GM19438 (cell line): ENCODE results near the gene PNCK.
"Not testable (repeated sequence)": the region's sequence is repeated elsewhere in the genome, so short reads cannot be mapped to it uniquely, and the experiment has no call there.

Source experiments
- ATAC-seq: cut with Tn5 transposase; IDR thresholded peaks from one replicate; pipeline ENCODE4 v1.9.1; 2021; ENCODE audit warnings: low read depth; ENCODE audit not compliant: unreplicated experiment

PNCK gene

DNA sequence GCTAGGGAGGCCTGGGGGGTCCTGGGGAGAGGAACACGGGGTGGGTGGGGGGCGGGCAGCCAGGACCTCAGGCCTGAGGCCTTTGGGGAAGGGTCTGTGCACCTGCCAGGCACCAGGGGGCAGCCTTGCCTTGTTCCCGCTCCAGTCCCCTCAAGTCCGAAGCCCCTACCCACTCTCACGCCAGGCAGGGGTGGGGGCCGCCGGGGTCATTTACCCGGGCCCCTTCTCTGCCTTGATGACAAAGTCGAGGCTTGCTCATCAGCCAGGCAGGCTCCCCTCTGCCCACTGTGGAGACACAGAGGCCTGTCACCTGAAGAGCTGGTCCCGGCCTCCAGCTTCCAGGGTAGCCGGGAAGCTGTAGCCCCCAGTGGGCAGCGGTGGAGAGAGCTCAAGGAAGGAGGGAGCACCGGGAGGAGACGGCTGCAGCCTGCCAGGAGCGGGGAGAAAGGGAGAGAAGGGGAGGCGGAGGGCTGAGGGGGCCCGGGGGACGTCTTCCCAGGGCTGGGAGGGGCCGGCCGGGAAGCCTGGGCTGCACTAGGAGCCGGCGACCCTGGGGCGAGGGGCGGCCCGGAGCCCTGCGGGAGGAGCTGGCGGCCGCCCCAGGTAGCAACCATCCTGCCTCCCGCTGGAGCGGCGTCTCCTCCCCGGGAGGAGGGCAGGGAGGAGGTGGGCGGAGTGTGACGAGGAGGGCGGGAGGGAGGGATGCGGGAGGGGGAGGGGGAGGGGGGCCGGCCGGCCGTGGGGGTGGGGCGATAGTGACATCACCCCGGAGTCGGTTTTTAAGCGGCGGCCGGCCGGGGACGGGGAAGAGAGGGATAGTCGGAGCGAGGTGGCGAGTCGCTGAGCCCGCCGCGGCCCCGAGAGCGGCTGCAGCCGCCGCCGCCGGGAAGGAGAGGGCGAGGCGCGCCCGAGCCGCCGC, 13.8 kb upstream of the PNCK start, which contains the start of gene SLC6A8:
TSS of gene SLC6A8 (plus strand) at position 806 of the 919 bp plus-strand sequence. CDS start 649 bp downstream, outside the sequence.
- ATAC-seq: no peak

DNA sequence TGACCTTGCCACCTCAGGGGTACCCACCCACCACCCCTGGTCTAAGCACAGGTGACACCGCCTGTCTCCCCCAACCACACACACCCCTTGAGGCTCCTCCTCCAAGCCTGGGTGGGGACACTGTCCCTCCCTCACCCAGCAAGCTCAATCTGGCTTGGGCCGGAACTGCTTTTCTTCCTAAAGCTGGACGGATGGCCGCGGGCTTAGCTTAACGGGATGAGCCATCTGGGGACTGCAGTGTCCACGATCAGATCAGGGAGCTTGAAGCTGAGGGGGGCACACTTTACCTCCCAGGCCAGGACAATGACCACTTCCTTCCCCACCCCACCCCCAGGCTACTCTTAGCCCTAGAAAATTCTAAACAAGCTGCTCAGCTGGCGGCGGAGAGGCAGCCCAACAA, 13.1 kb upstream of the PNCK start:
- ATAC-seq: no peak

DNA sequence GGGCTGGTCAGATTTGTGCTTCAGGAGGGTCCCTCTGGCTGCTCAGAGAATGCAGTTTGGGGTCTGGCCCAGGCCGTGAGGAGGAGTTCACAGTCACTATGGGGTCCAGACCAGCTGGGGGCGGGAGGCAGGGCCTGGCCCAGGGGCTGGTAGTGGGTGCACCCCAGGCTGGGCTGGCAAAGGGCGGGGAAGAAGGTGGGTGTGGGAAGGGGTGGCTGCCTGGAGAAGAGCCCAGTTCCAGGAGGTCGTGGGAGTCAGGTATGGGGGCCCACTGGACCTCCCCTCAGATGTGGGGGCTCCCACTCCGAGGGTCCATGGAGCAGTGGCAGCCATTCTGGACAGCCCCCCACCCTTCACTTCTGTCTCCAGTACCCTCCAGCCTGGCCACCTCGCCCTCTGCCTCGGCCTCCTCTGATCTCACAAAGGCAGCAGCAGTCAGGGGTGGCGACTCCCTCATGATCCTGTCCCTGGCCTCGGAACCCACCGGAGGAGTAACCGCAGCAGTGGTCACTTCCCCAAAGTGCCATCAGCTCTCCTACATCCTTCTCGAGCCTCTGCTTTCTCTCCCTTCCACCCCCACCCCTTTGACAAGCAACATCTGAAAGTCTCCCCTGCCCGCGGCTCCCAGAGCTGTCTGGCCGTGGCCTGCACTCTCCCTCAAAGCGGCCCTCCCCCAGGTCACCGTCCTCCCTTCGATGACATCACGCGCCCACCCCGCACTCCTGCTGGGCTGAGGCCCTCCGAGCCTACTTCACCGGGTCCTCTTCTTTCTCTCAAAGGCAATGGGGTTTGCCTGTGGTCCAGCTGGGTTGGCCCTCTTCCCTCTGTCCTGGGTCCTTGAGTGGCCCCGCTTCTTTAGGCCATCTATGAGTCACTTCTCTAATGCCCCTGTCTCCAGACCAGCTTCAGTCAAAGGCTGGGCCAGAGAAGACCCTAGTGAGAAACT, 12.4 kb upstream of the PNCK start:
- ATAC-seq: no peak

DNA sequence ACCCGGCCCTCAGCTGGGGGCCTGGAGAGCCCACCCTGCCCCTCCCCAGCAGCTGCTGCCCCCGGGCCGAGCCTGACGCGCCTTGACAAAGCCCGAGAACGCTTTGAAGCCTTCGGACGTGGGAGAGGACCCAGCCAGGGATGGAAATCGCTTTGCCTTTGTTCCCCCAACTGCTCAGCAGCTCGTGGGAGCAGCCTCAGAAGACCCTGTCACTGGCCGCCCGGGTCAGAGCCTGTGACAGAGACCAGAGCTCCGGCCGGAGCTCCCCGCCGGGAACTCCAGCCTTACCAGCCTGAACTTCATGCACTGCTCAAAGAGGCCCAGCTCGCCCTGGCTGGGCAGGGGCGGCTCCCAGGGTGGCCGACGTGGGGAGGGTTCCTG, 11.5 kb upstream of the PNCK start:
- no peak for ATAC-seq

DNA sequence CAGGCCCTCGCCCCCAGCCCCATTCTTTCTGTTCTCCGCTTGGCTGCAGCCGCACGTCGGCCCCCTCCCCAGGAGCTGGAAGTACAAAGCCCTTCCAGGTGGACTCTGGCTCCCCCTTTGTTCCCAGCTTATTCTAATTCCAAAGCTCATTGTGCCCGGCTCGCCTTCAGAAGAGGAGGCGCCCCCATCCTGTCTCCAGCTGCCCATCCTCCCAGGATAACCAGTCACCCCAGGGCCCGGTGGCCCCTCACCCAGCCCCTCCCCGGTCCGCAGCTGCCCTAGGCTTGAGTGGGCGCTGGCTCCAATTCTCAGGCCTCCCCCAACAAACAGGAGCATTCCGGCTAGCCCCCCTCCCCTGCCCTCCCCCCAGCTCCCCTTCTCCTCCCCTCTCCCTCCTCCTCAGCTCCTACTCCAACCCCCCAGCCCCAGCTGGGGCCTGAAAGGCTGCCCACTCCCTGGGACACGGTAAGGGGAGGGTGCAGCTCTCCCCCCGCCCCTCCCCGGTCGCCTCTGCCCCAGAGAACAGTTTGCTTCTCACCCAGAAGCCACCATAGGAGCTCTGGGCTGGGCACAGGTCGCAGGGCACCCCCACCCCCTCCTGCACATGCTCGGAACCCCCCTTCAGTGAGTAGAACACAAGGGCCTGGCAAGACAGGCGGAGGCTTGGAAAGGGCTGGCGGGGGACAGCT, 11.0 kb upstream of the PNCK start:
- ATAC-seq: no peak

DNA sequence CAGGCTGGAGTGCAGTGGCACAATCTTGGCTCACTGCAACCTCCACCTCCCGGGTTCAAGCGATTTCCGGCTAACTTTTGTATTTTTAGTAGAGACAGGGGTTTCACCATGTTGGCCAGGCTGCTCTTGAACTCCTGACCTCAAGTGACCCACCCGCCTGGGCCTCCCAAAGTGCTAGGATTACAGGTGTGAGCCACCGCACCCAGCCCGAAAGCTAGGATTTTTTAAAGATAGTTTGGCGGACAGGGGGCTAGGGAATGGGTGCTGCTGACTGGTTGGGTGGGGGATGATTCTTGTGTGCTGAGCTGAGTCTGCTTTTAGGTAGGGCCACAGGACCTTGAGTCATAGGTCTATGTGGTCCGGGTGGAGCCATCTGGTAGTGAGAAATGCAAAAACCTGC, 9.9 kb upstream of the PNCK start:
- ATAC-seq: not testable (repeated sequence)

DNA sequence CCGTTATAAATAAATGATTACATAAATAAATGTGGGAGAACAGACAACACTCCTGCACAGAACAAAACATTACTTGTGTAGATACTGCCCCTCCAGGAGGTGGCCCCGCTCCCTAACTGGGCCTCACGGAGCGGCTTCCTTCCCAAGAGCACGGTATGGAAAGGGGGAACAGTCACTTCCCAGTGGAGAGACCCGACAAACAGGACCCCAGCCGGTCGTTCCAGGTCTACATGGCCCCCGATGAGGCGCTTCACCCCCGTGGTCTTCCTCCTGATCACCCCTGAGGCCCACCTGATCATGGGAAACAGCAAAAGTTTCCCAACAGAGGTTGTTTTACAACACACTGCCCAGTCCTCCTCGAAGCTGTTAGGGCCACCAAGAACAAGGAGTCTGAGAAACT, 7.6 kb upstream of the PNCK start:
- ATAC-seq: no peak

DNA sequence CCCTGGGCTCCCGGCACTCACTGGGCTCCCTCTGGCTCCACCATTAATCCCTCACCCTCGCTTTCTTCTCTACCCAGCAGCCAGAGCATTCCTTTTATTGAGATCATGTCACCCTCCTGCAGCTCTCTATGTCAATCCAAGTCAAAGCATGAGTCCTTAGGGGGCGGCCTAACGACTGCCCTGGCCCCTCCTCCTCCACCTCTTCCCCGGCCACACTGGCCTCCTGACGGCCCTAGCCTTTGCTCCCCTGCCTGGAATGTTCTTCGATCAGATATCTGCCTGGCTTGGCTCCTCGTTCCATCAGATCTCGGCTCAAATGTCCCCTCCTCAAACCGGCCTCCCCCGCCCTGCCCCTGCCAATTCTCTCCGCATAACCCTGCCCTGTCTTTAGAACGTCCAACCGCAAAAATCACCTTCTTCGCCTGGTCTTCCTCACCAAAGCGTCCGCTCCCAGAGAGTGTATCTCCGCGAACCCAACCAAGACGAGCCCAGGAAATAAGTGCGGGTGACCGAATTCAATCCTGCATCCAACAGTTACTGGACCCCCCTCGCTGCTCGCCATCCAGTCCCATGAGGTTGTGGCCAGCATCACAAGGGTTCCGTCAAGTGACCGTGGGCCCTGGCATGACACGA, 722 bp upstream of the PNCK start:
- no peak for ATAC-seq

DNA sequence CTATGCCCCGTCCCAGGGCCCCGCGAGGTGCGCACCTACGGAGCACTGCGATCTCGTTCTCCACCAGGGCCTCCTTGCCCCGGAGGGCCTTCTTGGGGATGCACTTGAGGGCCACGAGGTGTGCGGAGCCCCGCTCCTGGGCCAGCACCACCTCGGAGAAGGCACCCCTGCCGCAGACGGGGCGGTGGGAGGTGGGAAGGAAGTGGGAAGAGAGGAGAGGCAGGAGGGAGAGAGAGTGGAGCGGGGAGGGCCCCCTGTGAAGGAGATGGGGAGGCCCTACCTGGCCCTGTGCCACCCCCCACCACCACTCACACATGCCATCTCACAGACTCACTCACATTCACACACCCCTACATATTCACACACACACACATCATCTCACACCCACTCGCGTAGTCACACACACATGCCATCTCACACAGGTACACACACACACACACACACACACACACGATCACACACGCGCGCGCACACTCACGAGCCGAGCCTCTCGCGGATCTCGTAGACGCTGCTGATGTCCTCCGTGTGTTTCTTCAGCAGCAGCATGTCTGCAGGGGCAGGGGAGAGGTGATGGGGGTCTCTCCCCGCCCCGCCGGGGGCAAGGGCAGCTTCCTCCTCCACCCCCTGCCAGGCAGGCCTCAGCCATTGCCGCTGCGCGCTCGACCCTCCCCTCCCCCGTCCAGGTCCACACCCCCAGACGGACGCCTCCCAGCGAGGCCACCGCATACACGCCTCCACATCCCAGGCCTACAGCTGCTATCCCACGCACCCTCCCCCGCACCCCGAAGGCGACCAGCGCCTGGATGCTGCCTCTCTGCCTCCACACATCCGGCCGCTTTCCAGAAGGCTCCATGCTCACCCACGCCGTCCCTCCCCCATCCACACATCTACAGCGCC, 834 bp downstream of the PNCK start:
- no peak for ATAC-seq

DNA sequence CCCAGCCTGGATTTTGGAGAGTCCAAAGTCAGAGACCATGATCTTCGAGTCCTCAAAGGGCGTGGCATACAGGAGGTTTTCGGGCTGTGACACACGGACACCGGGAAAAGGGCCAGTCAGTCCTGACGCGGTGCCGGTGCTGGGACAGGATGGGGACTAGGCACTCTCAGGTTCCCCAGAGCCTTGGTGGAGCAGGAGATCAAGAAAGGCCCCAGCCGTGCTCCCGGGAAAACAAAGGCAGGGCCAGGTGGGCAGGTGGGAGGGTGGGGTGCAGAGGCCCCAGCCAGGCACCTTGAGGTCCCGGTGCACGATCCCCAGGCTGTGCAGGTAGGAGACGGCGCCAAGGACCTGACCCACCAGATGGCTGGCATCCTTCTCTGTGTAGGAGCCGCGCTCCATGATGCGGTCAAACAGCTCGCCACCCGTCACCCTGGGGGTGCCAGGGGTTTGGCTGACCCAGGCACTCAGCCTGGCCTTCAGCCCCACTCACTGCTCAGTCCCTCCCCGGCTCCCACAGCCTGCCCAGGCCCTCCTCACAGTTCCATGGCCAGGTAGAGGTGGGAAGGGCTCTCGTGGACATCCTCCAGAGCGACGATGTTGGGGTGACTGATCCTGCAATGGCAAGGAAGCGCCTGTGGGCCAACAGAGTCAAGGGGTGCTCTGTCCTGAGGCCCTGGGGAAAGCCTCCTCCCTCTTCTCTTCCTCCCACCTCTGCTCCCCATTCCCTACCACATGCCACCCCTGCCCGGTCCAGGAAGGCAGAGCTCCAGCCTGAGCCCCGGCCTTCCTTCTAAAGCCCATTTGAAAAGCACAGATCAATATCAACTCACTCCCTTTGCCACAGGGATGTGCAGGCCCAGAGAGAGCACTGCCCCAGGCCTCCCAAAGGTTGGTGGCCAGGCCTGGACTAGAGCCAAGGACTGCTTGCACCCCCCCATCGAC, 1.8 kb downstream of the PNCK start:
- ATAC-seq: no peak

DNA sequence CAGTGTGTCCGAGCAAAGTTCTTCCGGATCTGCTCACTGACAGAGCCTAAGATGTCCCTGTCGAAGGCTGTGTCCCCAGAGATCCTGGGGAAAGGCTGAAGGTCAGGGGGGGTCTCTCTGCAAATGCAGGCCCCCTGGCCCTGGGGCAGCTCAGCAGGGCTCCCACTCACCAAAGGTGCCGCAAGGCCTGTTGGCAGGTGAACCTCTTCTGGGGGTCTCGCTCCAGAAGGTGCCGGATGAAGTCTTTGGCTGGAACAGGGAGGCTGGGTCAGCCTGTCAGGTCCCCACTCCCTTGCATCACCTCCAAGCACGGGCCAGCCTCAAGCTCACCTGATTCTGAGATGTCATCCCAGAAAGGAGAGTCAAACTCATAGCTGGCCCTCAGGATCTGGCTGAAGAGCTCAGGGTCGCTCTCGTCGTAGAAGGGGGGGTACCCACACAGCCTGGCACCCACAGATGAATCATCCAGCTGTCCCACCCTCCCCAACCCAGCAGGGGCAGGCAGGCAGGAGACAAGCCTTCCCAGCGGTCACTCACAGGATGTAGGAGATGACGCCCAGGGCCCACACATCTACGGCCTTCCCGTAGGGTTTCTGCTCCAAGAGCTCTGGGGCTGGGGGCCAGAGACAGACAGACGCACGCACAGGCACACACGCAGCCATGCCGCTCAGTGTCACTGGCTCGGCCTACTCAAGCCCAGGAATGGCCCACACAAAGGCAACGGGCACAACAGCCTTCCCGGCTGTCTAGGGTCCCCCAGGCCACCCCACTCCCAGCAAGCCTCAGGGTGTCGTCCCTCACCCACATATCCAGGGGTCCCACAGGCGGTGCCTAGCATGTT, 2.6 kb downstream of the PNCK start:
- ATAC-seq: no peak

DNA sequence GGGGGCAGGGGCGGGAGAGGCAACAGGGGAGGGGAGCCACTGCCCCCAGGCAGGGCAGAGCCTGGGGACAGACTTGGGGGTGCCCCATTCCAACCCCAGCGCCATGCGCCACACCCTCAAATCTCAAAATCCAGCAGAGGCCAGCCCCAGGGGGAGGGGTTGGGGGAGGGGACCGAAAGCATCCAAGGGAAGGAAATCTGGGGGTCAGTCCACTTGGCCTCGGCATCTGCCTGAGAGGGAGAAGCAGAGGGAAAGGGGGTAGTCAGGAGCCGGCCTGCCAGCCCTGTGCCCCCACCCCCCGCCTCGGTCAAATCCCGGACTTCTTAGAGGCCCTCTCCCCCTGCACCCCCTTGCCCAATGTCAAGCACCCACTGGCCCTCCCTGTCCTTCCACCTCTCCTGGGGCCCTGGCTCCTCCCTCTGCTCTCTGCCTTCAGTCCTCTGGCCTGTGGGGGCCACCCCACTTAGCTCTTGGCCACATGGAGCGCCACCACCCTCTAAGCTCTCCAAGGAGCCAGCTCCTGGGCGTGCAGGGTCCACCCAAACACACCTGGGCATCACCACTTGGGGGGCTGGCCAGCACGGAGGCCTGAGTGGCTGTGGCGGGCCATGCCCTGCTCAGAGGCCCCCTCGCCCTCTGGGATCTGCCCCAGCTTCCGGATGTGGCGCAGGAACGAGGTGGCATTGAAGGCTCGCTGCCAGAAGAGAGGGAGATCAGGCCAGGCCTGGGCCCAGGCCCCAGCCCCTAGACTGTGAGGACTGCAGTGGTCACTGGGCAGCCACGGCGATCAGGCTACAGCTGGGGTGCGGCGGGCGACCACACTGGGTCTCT, 3.5 kb downstream of the PNCK start:
- ATAC-seq: no peak

DNA sequence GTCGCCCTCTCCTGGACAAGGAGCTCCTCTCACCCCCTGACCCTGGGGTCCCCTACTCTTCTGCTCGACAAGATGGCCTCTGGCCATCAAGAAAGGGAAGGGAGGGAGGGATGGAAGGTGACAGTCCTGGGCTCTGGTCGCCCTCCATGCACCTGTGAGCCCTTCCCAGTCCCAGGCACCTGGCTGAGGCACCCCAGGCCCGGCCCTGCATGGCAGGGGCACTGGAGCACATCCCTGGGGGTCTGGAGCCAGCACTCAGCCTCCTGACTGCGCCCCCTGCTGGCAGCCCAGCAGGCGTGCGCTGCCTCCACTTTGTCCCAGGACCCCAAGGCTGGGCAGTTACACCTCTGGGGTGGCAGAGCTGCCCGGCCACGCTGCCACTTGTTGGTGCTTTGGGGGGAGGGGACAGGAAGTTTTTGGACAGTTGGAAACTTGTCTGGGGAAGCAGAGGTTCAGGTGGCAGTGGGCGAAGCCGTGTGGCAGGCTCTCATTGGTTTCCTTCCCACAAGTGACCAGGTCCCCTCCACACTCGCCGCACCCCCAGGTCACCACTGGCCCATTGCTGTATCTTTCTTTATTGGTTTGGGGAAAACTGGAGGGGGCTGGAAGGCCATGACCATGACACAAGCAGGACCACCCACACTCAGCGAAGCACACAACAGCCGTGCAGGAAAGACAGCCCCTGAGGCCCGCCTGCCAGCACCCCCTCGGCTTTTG, 4.3 kb downstream of the PNCK start:
- no peak for ATAC-seq

DNA sequence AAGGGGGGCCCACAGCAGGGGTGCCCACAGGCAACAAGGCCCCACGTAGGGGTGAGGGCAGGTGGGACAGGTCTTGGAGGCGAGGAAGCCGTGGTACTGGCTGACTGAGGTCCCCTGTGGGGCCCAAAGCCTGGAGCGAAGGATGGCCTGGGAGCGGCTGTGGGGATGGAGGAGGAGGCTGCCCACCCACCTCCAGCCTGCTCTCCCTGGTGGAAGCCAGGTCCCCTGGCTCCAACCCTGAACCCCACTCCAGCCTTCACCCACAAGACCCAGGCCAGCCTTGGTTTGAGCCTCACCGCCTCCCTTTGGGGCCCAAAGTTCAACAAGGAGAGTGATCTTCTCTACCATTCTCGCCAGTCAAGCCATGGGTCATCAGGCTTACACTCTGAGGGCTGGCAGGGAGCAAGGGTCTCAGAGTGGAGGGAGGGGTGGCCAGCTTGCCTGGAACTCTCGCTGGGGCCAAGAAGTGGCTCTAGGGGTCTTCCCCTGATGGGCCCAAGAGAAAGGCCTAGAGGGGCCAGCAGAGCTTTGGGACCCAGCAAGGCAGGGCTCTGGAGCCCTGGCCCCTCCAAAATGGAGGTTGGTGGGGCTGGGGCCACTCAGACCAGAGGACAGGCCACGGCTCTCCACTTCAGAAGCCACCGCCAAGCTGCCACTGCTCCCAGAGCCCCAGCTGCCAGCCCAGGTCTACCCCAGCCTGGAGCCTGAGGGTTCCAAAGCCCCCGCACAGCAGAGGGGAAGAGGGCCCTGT, 5.0 kb downstream of the PNCK start:
- ATAC-seq: no peak

DNA sequence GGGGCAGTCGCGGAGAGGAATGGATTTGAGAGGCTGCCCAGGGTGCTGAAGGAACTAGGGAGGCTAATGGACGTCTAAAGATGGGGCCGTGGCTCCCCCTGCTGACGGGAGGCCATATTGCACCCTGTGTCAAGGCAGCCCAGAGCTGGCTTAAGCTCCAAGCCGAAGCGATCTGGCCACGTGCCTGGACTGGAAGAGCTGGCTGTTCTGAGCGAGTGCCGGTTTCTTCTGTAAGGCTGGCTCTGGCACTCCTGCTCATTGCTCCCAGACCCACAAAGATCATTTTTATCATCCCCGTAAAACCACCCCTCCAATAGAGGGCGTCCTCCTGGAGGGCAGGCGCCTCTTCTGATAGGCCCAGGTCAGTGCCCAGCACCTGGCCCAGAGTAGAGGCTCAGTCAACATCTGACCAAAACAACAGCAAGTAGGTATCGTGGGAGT, 5.6 kb downstream of the PNCK start:
- no peak for ATAC-seq
